Caco-2 (cell line): Measurements from ENCODE around the gene ORMDL2. TPM values are rescaled to one million over a fixed set of nuclear protein-coding genes. Genes with fewer than 3 reads are reported as not detected.

ENCODE experiments used
- BruUV-seq: library from RNA; stranded (reverse); fragments of 400-500 nt; replicated peaks from 2 replicates; lab custom pipeline; 2021; lab: Mats Ljungman, UMichigan
- CTCF ChIA-PET: fragments of 300-600 bp; sonication (Branson Sonifier 250); formaldehyde crosslinking; loops from one replicate; lab custom pipeline; 2022; ENCODE audit warnings: antibody characterized with exemption; lab: Charles Lee
- POLR2A ChIA-PET: fragments of 300-600 bp; sonication (Branson Sonifier 250); formaldehyde crosslinking; loops from one replicate; lab custom pipeline; 2022; ENCODE audit warnings: antibody characterized with exemption; lab: Charles Lee
- DNase-seq, 2 experiments: peaks; one replicate each; pipeline versions ENCODE4 v3.0.0 to v3.0.0-alpha.2; 2020 to 2022
- H3K27me3 ChIP-seq: replicated peaks from 2 replicates; pipeline ENCODE4 v1.6.0; 2011; ENCODE audit warnings: low read length; ENCODE audit not compliant: control insufficient read depth, insufficient read depth
- H3K36me3 ChIP-seq: 2 replicates; pipeline ENCODE4 v1.5.1; 2011; ENCODE audit warnings: low read length; ENCODE audit not compliant: control insufficient read depth, insufficient read depth
- H3K4me1 ChIP-seq: fragments of 250-450 bp; sonication (Bioruptor Pico); 2 replicates; pipeline ENCODE4 v1.5.1; 2020; ENCODE audit warnings: mild to moderate bottlenecking
- H3K4me3 ChIP-seq: 2 replicates; pipeline ENCODE4 v1.5.1; 2011; ENCODE audit warnings: low read depth, mild to moderate bottlenecking, control low read depth, low read length
- H3K9me3 ChIP-seq: fragments of 250-450 bp; sonication (Bioruptor Pico); 2 replicates; pipeline ENCODE4 v1.5.1; 2020; ENCODE audit warnings: mild to moderate bottlenecking, moderate library complexity
- H3K27ac Mint-ChIP-seq: one replicate; pipeline ENCODE4 v1.8.0; 2022; ENCODE audit warnings: mixed read lengths; ENCODE audit not compliant: unreplicated experiment
- H3K27me3 Mint-ChIP-seq: one replicate; pipeline ENCODE4 v1.8.0; 2022; ENCODE audit warnings: mixed read lengths; ENCODE audit not compliant: insufficient read depth, unreplicated experiment
- H3K36me3 Mint-ChIP-seq: one replicate; pipeline ENCODE4 v1.8.0; 2022; ENCODE audit warnings: mild to moderate bottlenecking, mixed read lengths; ENCODE audit not compliant: insufficient read depth, unreplicated experiment
- H3K4me1 Mint-ChIP-seq: one replicate; pipeline ENCODE4 v1.8.0; 2022; ENCODE audit warnings: low read depth, mixed read lengths; ENCODE audit not compliant: unreplicated experiment
- H3K4me3 Mint-ChIP-seq: one replicate; pipeline ENCODE4 v1.8.0; 2022; ENCODE audit warnings: mild to moderate bottlenecking, moderate library complexity, mixed read lengths; ENCODE audit not compliant: unreplicated experiment
- H3K9me3 Mint-ChIP-seq: one replicate; pipeline ENCODE4 v1.8.0; 2022; ENCODE audit warnings: mixed read lengths; ENCODE audit not compliant: unreplicated experiment
- intact Hi-C: fragments of 100-400 bp; cut with micrococcal nuclease; formaldehyde crosslinking; loops from one replicate; pipeline ENCODE4 v1.10.0; 2022; ENCODE audit not compliant: unreplicated experiment
- total RNA-seq: library from RNA; stranded (reverse); gene quantifications from 2 replicates; pipeline ENCODE4 v1.2.3, GENCODE V29; 2022
- TF ChIP-seq, protein P1 (sequence below), 2 experiments: fragments of 200-600 bp in 1 of 2; IDR thresholded peaks; 1 replicate in 1 of 2; 2 replicates in 1 of 2; pipeline versions ENCODE4 v1.5.1 to v1.8.0; 2011 to 2022; ENCODE audit warnings: antibody characterized with exemption in 1 of 2, control low read depth in 1 of 2, inconsistent platforms in 1 of 2, low read depth in 1 of 2, low read length in 1 of 2, mild to moderate bottlenecking in 1 of 2, moderate library complexity in 1 of 2; ENCODE audit not compliant: insufficient read depth in 1 of 2, severe bottlenecking in 1 of 2, unreplicated experiment in 1 of 2

Gene ORMDL2
- total RNA-seq, 1 experiment from 2014 or later: 44.0 TPM

DNA sequence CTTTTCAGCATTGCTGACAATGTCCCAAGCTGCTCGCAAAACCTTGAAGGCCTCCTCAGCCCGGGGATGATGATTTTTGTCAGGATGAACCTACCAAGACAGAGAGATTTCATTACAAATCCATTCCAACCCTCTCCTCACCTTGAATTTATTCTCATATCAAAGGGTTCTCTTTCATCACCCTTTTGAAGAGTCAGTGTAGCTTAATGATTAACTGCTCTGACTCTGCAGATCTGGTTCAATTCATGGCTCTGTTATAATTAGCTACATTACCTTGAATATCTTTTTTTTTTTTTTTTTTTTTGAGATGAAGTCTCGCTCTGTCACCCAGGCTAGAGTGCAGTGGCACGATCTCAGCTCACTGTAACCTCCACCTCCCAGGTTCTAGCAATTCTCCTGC is 5.6 kb downstream of the ORMDL2 start:
- POLR2A ChIA-PET: no interaction called here
- H3K4me1 Mint-ChIP-seq: peaks cover 27% of the 10 kb centered on the region
- intact Hi-C loops: loop anchor here (5.0 kb wide), 1 partner anchor 219 kb away; the partner anchor contains the start of gene RPS26
- peaks cover 59% of the 10 kb centered on the region for H3K36me3 Mint-ChIP-seq
- H3K4me3 ChIP-seq: no peak overlapping the region
- no TSS peak for BruUV-seq
- H3K36me3 ChIP-seq: peaks cover 2% of the 10 kb centered on the region
- peak overlapping the region; percentile 72 for H3K27ac Mint-ChIP-seq
- peaks cover 7% of the 10 kb centered on the region for H3K4me1 ChIP-seq
- DNase-seq: no peak
- H3K4me3 Mint-ChIP-seq: no peak overlapping the region
- H3K9me3 ChIP-seq: no peaks in the 10 kb centered on the region
- CTCF ChIA-PET: interaction anchor here (0.5 to 1.0 kb wide), 4 partner anchors 84 to 615 kb away, joined by 3 to 4 read pairs (median 3); a partner anchor contains a TSS
- H3K27me3 Mint-ChIP-seq: no peaks in the 10 kb centered on the region
- no peaks in the 10 kb centered on the region for H3K27me3 ChIP-seq
- TF ChIP-seq, protein P1, sequence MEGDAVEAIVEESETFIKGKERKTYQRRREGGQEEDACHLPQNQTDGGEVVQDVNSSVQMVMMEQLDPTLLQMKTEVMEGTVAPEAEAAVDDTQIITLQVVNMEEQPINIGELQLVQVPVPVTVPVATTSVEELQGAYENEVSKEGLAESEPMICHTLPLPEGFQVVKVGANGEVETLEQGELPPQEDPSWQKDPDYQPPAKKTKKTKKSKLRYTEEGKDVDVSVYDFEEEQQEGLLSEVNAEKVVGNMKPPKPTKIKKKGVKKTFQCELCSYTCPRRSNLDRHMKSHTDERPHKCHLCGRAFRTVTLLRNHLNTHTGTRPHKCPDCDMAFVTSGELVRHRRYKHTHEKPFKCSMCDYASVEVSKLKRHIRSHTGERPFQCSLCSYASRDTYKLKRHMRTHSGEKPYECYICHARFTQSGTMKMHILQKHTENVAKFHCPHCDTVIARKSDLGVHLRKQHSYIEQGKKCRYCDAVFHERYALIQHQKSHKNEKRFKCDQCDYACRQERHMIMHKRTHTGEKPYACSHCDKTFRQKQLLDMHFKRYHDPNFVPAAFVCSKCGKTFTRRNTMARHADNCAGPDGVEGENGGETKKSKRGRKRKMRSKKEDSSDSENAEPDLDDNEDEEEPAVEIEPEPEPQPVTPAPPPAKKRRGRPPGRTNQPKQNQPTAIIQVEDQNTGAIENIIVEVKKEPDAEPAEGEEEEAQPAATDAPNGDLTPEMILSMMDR (IDR thresholded peaks at IDR 0.05; ENCODE audit: insufficient read depth in 1 of 2, low read depth in 1 of 2, low read length in 1 of 2, severe bottlenecking in 1 of 2, unreplicated experiment in 1 of 2): no peak
- H3K9me3 Mint-ChIP-seq: no peaks in the 10 kb centered on the region

DNA sequence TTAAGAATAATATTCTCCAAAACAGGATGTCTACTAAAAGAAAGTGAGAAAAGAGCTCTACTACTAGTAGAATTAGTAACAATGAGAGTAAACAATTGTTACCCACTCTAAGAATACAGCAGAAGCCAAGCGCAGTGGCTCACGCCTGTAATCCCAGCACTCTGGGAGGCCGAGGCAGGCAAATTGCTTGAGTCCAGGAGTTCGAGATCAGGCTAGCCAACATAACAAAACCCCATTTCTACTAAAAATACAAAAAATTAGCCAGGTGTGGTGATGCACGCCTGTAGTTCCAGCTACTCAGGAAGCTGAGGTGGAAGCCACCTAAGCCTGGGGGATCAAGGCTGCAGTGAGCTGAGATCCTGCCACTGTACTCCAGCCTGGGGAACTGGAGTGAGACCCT is 6.9 kb downstream of the ORMDL2 start:
- Mint-ChIP-seq H3K27ac (no peak overlapping the region), H3K27me3 (no peaks in the 10 kb centered on the region), H3K4me3 (no peak overlapping the region), H3K4me1 (peaks cover 21% of the 10 kb centered on the region), H3K36me3 (peaks cover 62% of the 10 kb centered on the region), H3K9me3 (no peaks in the 10 kb centered on the region)
- CTCF ChIA-PET: no interaction called here
- TF ChIP-seq, protein P1 (IDR thresholded peaks at IDR 0.05; ENCODE audit: insufficient read depth in 1 of 2, low read depth in 1 of 2, low read length in 1 of 2, severe bottlenecking in 1 of 2, unreplicated experiment in 1 of 2): no peak
- no peak overlapping the region for H3K4me3 ChIP-seq
- H3K36me3 ChIP-seq: peaks cover 2% of the 10 kb centered on the region
- no peaks in the 10 kb centered on the region for H3K27me3 ChIP-seq
- peaks cover 7% of the 10 kb centered on the region for H3K4me1 ChIP-seq
- no peaks in the 10 kb centered on the region for H3K9me3 ChIP-seq
- DNase-seq: no peak
- POLR2A ChIA-PET: no interaction called here
- intact Hi-C loops: loop anchor here (5.0 kb wide), 1 partner anchor 218 kb away; the partner anchor contains the start of gene RPS26
- BruUV-seq: no TSS peak

DNA sequence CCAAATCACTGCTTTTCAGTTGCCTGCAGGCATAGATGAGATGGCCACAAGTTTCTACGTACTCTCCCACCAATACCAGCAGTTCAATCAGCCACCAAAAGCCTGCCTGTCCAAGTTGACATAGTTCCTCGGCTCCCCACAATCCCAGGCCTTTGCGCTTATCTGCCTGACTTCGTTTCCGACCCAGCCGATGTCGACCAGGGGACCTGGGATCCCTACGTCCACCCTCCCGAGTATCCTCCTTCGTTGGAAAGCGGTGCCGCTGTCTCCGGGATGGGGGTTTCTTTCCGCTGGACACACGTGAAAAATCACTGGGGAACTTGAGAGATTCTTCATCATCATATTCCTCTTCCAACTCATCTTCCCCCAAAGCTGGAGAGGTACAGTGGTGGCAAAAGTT is 10.0 kb downstream of the ORMDL2 start:
- ChIA-PET POLR2A (interaction anchor here (1.1 kb wide), 1 partner anchor 10 kb away, joined by 4 read pairs; the partner anchor contains the start of genes ORMDL2 and SARNP), CTCF (no interaction called here)
- Histone ChIP-seq H3K4me1 (peaks cover 7% of the 10 kb centered on the region), H3K27me3 (no peaks in the 10 kb centered on the region), H3K4me3 (no peak overlapping the region), H3K36me3 (no peaks in the 10 kb centered on the region; the same call in 1 of the 2 replicates), H3K9me3 (no peaks in the 10 kb centered on the region)
- no peak for DNase-seq
- Mint-ChIP-seq H3K4me3 (peak overlapping the region; percentile 82), H3K27me3 (no peaks in the 10 kb centered on the region), H3K9me3 (no peaks in the 10 kb centered on the region), H3K4me1 (peaks cover 12% of the 10 kb centered on the region), H3K36me3 (peaks cover 45% of the 10 kb centered on the region), H3K27ac (peak overlapping the region; percentile 63)
- intact Hi-C loops: loop anchor here (2.0 kb wide), 1 partner anchor 145 kb away; no protein-coding TSS in a partner anchor
- TF ChIP-seq, protein P1 (IDR thresholded peaks at IDR 0.05; ENCODE audit: insufficient read depth in 1 of 2, low read depth in 1 of 2, low read length in 1 of 2, severe bottlenecking in 1 of 2, unreplicated experiment in 1 of 2): no peak
- no TSS peak for BruUV-seq
